Hematopoietic multipotent progenitor cell treated with erythropoietin and hydrocortisone succinate and interleukin-3 and kit ligand, for 17 days (in vitro differentiated cells): Measurements from ENCODE around the gene ZNF547.
"Not testable (repeated sequence)": the region's sequence is repeated elsewhere in the genome, so short reads cannot be mapped to it uniquely, and the experiment has no call there.

Experiments used
- DNase-seq: peaks from one replicate; pipeline ENCODE4 v3.0.0-alpha.2; 2015; ENCODE audit warnings: low spot score

Gene ZNF547

DNA sequence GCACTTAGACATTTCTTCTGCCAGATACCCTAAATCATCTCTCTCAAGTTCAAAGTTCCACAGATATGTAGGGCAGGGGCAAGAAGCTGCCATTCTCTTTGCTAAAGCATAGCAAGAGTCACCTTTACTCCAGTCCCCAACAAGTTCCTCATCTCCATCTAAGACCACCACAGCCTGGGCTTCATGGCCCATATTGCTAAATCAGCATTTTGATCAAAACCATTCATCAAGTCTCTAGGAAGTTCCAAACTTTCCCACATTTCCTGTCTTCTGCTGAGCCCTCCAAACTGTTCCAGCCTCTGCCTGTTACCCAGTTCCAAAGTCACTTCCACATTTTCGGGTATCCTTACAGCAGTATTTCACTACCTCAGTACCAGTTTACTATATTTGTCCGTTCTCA, 11.3 kb downstream of the ZNF547 start:
- not testable (repeated sequence) for DNase-seq

GRCh38 chr19:57376151-57376550, 12.8 kb downstream of the ZNF547 start:
- no peak for DNase-seq

DNA sequence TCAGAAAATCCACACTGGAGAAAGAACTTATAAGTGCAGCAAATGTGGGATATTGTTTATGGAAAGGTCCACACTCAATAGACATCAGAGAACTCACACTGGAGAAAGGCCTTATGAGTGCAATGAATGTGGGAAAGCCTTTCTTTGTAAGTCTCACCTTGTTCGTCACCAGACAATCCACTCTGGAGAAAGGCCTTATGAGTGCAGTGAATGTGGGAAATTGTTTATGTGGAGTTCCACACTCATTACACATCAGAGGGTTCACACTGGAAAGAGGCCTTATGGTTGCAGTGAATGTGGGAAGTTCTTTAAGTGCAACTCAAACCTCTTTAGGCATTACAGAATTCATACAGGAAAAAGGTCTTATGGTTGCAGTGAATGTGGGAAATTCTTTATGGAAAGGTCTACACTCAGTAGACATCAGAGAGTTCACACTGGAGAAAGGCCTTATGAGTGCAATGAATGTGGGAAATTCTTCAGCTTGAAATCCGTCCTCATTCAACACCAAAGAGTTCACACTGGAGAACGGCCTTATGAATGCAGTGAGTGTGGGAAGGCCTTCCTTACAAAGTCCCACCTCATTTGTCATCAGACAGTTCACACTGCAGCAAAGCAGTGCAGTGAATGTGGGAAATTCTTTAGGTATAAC, 14.3 kb downstream of the ZNF547 start:
- DNase-seq, result no peak

DNA sequence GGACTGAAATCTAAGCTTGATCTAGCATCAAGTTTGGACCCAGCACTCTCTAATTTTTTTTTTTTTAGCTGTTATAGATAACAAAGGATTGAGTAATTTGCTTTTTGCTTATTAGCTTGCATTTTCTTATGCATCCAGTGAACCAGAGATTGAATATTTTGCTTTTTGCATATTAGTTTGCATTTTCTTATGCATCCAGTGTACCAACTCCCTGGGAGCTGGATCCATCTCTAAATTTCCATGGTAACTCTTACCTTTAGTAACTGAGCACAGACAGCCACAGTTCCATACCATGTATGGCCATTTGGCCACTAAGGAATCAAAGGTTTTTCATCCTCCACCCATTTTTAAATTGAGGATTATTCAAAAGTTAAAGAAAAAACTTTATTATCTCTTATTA, 17.6 kb downstream of the ZNF547 start:
- no peak for DNase-seq

DNA sequence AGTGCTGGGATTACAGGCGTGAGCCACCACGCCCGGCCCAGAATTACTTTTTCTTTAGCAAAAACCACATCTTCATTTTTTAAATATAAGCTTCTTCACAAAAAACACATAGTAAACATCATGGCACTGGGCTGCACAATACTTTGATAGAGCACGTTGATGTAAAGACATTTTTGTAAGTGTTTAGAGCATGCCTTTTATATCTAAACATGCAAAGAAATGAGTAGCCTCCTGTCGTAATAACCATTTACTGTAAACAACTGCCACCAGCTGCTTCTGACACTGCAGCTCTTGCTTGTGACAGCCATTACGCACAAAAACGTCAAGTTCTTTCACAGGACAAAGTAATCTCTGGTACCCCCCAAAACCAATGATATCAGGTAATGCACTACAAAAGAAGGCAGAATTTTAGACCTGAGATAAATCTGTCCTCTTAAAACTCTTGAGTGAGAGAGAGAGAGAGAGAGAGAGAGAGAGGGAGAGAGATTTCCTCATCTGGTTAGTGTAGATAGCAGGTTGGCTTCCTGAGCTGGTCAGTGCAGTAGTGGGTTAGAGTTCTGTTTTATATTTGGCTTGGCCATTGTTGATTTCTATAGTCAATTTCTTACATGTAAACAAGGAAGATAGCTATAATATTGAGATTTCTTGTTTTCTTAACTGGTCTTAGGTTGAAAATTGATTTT, 19.6 kb downstream of the ZNF547 start:
- no peak for DNase-seq

DNA sequence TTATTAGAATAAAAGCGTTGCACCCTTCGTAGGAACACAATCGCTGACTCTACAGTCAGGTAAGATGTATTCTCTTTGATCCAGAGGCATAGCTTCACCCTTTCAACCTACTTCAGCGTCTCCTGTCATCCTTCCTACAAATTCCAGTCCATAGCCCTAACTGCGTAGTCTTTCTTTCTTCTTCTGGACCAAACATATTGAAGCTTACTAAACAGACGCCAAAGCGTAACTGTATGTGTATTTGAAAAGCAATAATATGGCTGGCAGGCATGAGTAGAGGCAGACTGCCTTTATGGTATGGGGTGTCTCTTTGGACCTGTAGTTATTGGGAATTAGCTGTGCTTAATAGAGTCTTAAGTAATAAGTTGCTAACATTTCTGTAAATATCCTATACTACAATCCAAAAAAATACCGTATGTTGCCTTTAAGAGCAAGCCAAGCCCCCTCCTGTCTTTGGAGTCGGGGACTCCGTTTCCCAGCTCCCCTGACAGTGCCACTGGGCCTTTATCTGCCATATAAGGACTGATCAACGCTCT, 25.9 kb downstream of the ZNF547 start:
- DNase-seq, result no peak

- peak; percentile 92 for DNase-seq
Measured at GRCh38 chr19:57389730-57390598, 26.6 kb downstream of the ZNF547 start, which contains the start of gene ZNF548. Gene ZNF548, plus strand, starts transcription at chr19:57389854. Its CDS starts 246 bp downstream, at chr19:57390100.

DNA sequence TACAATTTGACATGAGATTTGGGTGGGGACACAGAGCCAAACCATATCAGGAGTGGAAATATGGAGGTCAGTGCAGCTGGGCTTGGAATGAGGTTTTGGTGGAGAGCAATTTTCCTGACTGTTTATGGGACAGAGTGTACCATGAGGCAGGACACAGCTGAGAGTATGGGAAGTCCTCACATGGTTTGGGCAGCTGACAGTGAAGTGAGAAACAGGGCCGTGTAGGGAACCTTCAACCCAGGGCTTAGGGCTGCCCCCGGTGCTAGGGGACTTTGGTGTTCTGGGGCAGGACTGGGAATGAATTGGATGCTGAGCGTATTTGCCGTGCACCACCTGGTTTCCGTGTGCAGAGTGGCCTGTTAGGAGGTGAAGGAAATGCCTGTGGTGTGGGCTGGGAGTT, 32.4 kb downstream of the ZNF547 start:
- no peak for DNase-seq

GRCh38 chr19:57398868-57399267, 35.5 kb downstream of the ZNF547 start:
- no peak for DNase-seq

DNA sequence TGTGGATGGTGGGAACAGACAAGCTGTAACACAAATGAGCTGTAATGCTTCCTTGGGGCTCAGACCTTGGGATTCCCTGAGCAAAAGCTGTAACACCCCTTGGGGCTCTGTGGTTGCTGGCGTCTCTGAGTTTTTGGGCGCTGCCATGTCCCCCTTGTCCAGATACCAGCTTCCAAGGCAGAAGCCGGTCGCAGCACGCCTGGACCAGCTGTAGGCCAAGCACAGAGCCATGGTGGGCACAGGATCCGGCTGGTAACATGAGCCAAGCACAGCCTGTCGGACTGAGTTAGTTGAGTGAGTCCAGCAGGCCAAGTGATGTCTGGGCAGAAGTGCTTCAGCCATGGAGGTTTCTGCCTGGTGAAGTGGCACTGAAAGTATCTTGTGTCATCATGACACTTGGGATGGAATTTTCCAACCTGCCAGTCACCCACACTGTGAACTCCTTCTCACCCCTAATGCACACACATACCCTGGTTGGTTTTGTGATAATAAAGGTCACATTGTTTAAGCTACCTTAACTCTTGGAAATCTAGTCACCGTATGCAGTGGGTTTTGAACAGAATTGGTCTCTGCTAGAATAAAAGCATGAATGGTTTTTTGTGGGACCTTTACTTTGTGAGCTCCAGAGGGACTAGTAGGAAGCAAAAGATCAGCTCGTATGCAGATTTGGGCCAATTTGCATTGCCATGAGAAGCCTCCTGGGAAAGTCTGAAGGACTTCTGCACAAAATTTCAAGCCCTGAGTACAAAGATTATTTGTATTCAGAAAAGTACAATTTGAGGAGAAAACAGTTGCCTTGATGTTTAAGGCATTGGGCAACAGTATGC, 40.6 kb downstream of the ZNF547 start:
- DNase-seq, result no peak

DNA sequence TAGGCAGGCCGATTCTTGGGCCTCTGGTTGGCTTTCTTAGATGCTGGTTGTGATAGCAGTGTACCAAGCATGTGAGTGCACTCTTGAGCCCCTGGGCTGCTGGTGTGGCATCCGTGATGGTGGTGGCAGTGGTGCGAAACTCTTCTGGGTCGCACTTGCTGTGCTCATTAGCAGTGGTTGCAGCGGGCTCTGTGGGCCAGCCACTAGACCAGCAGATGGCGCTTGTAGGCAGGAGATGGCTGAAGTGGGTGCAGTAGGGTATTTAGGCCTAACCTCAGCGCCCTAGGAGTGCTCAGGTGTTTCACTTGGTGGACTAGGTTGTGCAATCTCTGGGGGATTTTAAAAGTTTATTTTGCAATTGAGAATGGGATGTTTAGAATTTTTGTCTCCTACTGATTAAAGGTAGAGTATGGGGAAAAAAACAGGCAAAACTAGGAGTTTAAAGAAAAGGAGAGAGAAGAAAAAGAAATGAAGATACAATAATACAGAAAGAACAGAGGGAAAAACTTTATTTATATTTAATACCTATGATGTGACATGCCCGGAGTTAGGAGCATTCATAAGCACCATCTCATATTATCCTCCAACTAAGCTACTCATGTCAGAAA, 43.3 kb downstream of the ZNF547 start:
- peak; percentile 66 for DNase-seq

DNA sequence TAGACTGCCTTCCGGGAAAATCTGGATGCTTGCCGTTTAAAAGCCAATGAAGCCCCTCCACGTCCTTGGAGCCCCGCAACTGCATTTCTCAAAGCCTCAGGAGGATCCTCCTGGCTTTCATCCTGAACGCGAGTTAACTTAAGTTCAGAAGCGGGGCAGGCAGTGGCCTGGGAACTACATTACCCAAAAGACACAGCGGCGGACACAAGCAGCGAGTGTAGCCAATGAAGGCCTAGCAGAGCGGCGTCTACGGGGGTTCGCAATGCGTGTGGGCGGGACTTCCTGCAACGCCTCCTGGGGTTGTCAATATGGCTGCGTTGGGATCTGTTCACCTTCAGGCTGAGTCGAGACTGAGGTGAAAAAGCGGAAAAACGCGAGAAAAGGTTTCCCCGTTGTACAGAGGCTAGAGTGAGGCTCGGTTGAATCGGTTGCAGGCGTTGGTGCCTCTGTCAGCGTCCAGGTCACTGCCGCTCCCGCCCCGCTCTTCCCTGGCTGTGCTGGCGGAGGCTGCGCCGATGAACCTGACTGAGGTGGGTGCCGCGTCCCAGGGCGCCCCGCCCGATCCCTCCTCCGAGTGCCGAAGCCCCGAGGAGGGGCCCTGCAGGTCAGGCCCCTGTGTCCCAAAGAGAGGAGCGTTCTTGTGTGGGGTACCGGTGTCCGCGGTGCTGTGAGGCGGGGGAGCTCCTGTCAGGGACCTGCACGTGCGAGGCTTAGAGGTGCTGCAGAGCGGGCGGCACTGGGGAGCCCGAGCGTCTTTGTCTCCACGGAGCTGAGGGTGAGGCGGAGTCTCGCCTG, 47.7 kb downstream of the ZNF547 start, which contains the start of gene ZNF17:
TSS of gene ZNF17 (plus strand) at position 285 of the 795 bp plus-strand sequence. CDS start 2,455 bp downstream, outside the sequence.
- peak; percentile 93 for DNase-seq

DNA sequence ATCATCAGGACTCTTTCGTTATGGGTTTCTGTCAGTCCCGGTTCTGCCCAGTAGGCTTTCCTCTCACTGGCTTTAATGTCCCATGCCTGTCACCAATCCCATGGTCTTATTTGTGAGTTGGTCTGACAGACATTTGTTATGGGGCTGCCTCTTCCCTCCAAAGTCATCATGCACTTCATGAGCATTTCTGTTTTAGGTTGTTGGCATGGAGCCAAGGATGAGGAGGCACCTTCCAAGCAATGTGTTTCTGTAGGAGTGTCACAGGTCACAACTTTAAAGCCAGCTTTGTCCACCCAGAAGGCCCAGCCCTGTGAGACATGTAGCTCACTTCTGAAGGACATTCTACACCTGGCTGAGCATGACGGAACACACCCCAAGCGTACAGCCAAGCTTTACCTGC, 56.1 kb downstream of the ZNF547 start:
- DNase-seq, result no peak

- no peak for DNase-seq
Measured at GRCh38 chr19:57421037-57421436, 57.7 kb downstream of the ZNF547 start.
